ENCODE measurements around the gene RFX7.
"Not testable (repeated sequence)": the region's sequence is repeated elsewhere in the genome, so short reads cannot be mapped to it uniquely, and the experiment has no call there.

RFX7 gene

DNA sequence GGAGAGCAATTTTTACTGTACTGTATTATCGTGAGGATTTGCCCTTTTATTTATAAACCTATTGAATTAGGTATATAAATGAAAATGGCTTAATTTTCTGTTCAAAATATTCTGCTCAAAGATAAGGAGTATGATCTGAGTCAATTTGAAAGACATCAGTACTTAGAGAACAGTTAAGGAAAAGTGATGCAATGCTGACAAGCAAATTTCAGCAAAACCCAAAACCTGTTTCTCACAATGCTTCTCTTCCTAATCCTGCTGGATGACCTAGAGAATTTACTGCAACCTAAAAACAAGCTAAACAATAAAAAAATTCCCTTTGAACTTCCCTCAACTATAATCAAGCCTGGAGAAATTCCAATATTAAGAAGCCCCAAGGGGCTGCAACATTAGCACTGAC, 82.7 kb downstream of the RFX7 start:
- no peak overlapping the region for H3K4me3 ChIP-seq (ENCODE audit: low read length)
- no peak for TF ChIP-seq ZNF274 (IDR thresholded peaks at IDR 0.05; ENCODE audit: low read depth, low read length)

DNA sequence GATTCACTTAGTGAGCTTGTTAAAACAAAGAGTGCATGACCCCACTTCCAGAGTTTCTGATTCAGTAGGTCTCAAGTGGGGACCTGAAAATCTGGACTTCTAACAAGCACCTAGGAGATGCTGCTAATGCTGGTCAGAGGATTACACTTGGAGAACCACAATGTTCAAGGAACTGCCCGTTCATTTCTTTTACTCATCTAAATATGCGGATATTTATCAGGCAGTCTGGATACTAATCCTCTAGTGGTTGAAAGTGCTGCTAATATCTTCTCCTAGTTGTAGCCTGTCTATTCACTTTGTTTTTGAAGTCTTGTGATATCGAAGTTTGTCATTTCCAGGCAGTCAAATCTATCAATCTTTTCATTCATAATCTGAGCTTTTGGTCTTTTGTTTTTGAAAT, 86.8 kb downstream of the RFX7 start:
- TF ChIP-seq ZNF274 (IDR thresholded peaks at IDR 0.05; ENCODE audit: low read depth, low read length) = no peak

DNA sequence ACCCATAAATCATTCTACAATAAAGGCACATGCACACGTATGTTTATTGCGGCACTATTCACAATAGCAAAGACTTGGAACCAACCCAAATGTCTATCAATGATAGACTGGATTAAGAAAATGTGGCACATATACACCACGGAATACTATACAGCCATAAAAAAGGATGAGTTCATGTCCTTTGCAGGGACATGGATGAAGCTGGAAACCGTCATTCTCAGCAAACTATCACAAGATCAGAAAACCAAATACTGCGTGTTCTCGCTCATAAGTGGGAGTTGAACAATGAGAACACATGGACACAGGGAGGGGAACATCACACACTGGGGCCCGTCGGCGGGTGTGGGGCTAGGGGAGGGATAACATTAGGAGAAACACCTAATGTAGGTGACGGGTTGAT, 88.4 kb downstream of the RFX7 start:
- not testable (repeated sequence) for H3K4me3 ChIP-seq (ENCODE audit: low read length)

More for the DNA sequence above, 86.8 kb downstream of the RFX7 start:
- no peak overlapping the region for H3K4me3 ChIP-seq (ENCODE audit: low read length)

DNA sequence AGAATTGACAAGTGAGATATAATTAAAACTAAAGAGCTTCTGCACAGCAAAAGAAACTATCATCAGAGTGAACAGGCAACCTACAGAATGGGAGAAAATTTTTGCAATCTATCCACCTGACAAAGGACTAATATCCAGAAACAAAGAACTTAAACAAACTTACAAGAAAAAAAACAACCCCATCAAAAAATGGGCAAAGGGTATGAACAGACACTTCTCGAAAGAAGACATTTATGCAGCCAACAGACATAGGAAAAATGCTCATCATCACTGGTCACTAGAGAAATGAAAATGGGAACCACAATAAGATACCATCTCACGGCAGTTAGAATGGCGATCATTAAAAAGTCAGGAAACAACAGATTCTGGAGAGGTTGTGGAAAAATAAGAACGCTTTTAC, 88.9 kb downstream of the RFX7 start:
- H3K4me3 ChIP-seq (ENCODE audit: low read length) = not testable (repeated sequence)

DNA sequence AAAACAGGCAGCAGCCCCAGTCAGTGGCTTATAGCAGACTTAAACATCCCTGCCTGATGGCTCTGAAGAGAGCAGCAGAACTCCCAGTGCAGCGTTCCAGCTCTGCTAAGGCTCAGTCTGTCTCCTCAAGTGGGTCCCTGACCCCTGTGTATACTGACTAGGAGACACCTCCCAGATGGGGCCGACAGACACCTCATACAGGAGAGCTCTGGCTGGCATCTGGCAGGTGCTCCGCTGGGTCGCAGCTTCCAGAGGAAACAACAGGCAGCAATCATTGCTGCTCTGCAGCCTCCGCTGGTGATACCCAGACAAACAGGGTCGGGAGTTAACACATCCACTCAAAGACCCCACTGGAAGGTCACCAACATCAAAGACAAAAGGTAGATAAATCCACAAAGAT, 93.5 kb downstream of the RFX7 start:
- H3K4me3 ChIP-seq (ENCODE audit: low read length) = no peak overlapping the region
- TF ChIP-seq ZNF274 (IDR thresholded peaks at IDR 0.05; ENCODE audit: low read depth, low read length) = no peak

DNA sequence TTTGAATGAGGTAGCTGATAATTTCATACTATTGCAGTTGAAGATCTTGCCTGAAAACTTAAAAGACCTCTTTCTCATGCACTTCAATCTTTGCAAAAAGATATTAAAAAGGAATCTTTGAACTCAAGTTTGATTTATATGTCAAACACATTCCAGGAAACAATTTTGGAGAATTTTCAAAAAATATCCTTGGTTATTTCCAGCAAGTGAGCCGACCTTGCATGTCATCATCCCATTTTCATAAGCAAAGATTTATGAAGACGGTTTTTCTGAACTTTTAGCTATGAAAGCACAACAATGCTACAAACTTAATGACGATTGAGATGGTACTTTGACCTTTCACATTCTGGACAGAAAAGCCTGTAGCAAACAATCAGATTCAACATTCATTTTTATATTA, 95.6 kb downstream of the RFX7 start:
- H3K4me3 ChIP-seq (ENCODE audit: low read length) = no peak overlapping the region
- TF ChIP-seq ZNF274 (IDR thresholded peaks at IDR 0.05; ENCODE audit: low read depth, low read length) = no peak

DNA sequence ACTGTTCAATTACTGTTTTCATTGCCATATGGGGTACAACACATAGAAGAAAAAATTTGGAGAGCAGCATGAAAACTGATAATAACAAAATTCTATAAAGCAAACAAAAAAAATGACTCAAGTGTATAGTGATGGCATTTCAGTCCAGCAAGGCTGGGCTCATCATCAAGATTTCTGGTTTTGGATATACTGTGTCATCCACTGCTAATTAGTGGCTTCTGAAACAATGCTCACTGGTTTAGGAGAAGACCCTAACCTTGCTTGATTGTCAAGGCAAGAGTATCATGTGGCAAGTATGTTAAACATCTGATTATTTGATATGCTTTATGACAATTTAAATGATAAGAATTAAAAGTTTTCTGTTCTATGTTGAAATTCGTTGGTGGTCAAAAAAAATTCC, 96.9 kb downstream of the RFX7 start:
- TF ChIP-seq ZNF274 (IDR thresholded peaks at IDR 0.05; ENCODE audit: low read depth, low read length) = no peak
- H3K4me3 ChIP-seq (ENCODE audit: low read length) = no peak overlapping the region

DNA sequence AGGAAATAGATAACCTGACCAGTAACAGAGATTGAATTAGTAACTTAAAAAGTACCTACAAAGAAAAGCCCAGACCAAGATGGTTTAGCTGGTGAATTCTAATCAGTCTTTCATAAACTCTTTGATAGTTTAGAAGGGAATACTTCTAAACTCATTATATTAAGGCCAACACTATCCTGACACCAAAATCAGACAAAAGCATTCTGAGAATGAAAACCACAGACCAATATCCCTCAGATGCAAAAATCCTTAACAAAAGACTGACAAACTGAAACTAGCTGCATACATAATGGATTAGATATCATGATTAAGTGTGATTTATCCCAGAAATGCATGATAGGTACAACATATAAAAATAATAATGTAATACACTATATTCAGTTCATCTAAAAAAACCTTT, 115.6 kb downstream of the RFX7 start:
- TF ChIP-seq ZNF274 (IDR thresholded peaks at IDR 0.05; ENCODE audit: low read depth, low read length) = no peak
- H3K4me3 ChIP-seq (ENCODE audit: low read length) = no peak overlapping the region

DNA sequence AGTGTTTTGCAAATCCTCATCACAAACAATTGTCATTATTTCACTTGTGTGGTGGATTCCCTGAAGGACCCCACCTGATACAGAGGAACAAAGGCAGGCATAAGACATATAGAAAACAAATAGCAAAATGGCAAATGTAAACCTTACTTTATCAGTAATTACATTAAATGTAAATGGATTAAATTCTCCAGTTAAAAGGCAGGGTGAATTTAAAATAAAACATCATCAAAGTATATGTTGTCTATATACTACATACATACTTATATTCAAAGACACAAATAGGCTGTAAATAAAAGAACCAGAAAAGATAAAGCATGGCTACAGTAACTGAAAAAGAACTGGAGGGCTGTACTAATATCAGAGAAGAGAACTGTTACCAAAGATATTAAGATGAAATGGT, 117.3 kb downstream of the RFX7 start:
- no peak for TF ChIP-seq ZNF274 (IDR thresholded peaks at IDR 0.05; ENCODE audit: low read depth, low read length)
- H3K4me3 ChIP-seq (ENCODE audit: low read length) = no peak overlapping the region

DNA sequence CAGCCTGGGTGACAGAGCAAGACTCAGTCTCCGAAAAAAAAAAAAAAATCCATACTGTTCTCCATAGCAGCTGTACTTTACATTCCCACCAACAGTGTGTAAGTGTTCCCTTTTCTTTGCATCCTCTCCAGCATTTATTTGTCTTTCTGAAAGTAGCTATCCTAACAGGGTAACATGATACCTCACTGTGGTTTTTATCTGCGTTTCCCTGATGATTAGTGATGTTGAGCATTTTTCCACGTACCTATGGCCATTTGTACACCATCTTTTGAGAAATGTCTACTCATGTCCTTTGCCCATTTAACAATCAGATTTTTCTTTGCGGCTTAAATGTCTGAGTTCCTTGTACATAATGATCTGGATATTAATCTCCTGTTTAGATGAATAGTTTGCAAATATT, 119.3 kb downstream of the RFX7 start:
- no peak overlapping the region for H3K4me3 ChIP-seq (ENCODE audit: low read length)
- no peak for TF ChIP-seq ZNF274 (IDR thresholded peaks at IDR 0.05; ENCODE audit: low read depth, low read length)

DNA sequence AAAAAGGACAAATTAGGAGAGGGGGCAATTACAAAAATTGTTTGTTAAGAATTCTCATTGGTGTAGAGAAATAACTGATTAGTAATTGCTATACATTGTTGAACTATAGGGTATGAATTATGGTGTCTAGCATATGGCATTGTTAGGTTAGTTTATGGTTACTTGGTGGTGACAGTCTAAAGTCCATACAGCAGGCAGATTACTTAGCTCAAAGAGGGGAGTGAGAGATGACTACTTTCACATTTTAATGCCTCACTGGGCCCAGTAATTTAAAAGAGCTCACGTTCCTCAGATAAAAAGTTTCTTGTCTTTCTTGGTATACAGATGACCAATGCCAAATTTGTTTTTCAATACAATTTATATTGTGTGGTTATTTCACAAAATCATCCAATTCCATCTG, 137.8 kb downstream of the RFX7 start:
- no peak overlapping the region for H3K4me3 ChIP-seq (ENCODE audit: low read length)
- TF ChIP-seq ZNF274 (IDR thresholded peaks at IDR 0.05; ENCODE audit: low read depth, low read length) = no peak

DNA sequence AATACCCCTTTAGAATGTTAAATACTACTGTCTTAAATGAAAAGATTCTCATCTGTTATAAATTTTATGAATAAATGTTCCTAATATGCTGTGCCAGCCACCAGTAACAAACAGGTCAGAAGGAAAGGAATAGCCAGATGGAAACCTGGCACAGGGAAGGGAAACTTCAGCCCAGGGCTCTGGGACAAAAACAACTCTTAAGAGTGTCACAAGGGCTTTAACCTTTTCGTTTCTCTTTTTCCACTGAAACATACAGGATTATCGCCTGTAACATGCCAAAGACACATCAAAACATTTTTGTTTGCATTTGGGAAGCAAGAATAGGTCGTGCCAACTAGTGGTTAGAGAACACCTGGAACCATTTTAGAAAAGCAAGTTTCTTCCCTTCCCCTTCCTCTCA, 141.2 kb downstream of the RFX7 start:
- H3K4me3 ChIP-seq (ENCODE audit: low read length) = no peak overlapping the region
- no peak for TF ChIP-seq ZNF274 (IDR thresholded peaks at IDR 0.05; ENCODE audit: low read depth, low read length)

DNA sequence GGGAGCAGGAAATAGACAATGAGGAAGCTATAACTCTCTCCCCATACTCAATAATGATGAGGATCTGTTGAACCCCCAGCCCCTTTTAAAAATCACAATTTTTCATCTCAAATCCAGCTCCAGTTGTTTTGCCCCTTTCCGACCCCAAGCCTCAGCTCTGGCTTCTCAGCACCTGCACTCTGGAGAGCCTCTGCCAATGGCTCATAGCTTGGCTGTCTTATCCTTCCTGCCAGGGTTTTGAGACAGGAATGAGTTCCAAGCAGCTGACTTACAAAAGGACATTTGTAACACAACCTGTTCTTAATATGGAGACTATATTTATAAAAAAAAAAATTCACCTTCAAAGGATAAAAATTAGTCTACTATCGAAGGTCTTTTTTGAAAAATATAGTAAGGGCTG, 144.4 kb downstream of the RFX7 start:
- no peak overlapping the region for H3K4me3 ChIP-seq (ENCODE audit: low read length)
- no peak for TF ChIP-seq ZNF274 (IDR thresholded peaks at IDR 0.05; ENCODE audit: low read depth, low read length)

DNA sequence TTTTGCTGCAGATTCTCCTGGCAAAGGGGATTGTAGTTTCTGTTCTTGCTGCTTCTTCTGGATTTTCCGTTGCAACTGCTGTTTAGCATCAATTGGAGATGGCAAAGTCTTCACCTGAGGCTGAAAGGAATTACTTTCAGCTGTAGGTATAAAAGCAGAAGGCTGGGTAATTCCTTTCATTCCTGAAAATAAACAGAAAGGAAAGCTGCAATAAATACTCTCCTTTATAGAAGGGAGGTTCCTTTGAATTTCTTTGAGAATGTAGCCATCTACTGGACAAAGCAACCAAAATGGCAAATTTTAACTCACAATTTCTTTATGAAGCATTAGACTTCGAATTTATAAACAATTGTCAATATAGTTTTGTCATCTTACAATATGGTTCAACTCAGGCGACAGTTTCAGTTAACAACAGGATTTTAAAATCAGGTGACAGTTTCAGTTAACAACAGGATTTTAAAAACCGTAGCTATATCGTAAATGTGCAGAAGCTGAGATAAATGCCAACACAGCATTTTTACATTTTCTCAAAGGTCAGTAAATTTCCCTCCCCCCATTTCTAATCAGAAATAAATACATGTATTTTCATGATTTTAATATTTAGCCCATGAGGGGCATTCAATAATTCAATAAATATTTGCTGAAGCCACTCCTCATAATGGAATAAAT, 145.3 kb downstream of the RFX7 start:
- TF ChIP-seq ZNF274 (IDR thresholded peaks at IDR 0.05; ENCODE audit: low read depth, low read length) = no peak

DNA sequence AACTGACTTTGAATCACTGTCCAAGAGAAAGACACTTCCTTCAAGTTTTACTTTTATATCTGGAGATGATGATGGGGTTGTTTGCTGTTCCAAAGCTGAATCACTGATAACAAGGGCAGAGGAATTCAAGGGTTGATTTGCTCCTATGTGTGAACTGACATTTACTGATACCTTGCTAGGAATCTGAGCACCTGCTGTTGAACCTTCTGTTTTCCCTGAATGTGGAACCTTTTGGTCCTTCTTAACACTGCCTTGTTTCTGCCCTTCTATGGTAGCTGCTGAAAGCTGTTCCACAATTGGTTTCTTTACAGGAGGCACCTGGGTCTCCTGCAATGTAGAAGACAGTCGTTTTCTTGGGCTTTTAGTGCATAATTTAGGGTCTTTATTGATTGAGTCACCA, 148.3 kb downstream of the RFX7 start:
- no peak for TF ChIP-seq ZNF274 (IDR thresholded peaks at IDR 0.05; ENCODE audit: low read depth, low read length)
- H3K4me3 ChIP-seq (ENCODE audit: low read length) = no peak overlapping the region

More for the DNA sequence above, 145.3 kb downstream of the RFX7 start:
- H3K4me3 ChIP-seq (ENCODE audit: low read length) = no peak overlapping the region

DNA sequence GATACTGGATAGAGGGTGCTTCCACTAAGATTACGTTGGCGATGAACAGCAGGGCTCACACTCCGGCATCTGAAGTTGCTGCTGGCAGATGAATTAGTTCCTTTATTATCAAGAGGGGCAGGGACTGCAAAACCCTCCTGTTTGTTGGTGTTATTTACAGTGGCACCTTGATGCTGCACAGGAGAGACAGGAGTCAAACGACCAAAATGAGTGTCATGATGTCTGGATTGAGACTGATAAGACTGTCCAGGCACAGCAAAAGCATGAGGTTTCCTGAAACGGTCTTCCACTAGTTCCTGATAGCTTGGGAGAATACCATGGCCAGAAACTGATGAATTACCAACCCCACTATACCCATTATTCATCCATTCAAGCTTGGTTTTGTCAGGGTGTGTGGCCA, 149.5 kb downstream of the RFX7 start:
- no peak for TF ChIP-seq ZNF274 (IDR thresholded peaks at IDR 0.05; ENCODE audit: low read depth, low read length)
- H3K4me3 ChIP-seq (ENCODE audit: low read length) = no peak overlapping the region

Measured in GM08714 (cell line).